Mesendoderm (in vitro differentiated cells): ENCODE measurements around the gene LRRC8B.
"Not testable (repeated sequence)": the region's sequence is repeated elsewhere in the genome, so short reads cannot be mapped to it uniquely, and the experiment has no call there.

Source experiments
- DNase-seq: peaks from one replicate; pipeline ENCODE4 v3.0.0; 2013
- H2AK5ac ChIP-seq: 2 replicates; pipeline ENCODE4 v1.6.1; 2013; ENCODE audit warnings: low read length, inconsistent platforms
- H2BK120ac ChIP-seq: 2 replicates; pipeline ENCODE4 v1.6.1; 2013; ENCODE audit warnings: low read depth, mild to moderate bottlenecking, low read length, moderate library complexity, mixed read lengths
- H2BK15ac ChIP-seq: replicated peaks from 2 replicates; pipeline ENCODE4 v1.6.1; 2013; ENCODE audit warnings: low read depth, mild to moderate bottlenecking, moderate library complexity
- H2BK5ac ChIP-seq: 2 replicates; pipeline ENCODE4 v1.6.1; 2013; ENCODE audit warnings: low read length, inconsistent platforms
- H3K18ac ChIP-seq: 2 replicates; pipeline ENCODE4 v1.6.1; 2013; ENCODE audit warnings: mild to moderate bottlenecking, low read length, mixed read lengths
- H3K23ac ChIP-seq: one replicate; pipeline ENCODE4 v1.6.1; 2013; ENCODE audit warnings: low read length
- H3K27ac ChIP-seq: 2 replicates; pipeline ENCODE4 v1.5.1; 2013; ENCODE audit warnings: low read depth, mild to moderate bottlenecking, inconsistent platforms, low read length, moderate library complexity
- H3K27me3 ChIP-seq: 2 replicates; pipeline ENCODE4 v1.6.1; 2013; ENCODE audit warnings: low read length, control low read depth, mild to moderate bottlenecking, inconsistent platforms; ENCODE audit not compliant: insufficient read depth, poor library complexity
- H3K36me3 ChIP-seq: 2 replicates; pipeline ENCODE4 v1.6.1; 2013; ENCODE audit warnings: low read length, inconsistent platforms; ENCODE audit not compliant: control insufficient read depth, insufficient read depth
- H3K4ac ChIP-seq: one replicate; pipeline ENCODE4 v1.6.1; 2013; ENCODE audit warnings: low read depth, mild to moderate bottlenecking, low read length, moderate library complexity
- H3K4me1 ChIP-seq: 2 replicates; pipeline ENCODE4 v1.6.1; 2013; ENCODE audit warnings: low read depth, low read length, inconsistent platforms; ENCODE audit not compliant: control insufficient read depth
- H3K4me2 ChIP-seq: 2 replicates; pipeline ENCODE4 v1.6.1; 2013; ENCODE audit warnings: low read length
- H3K4me3 ChIP-seq: 2 replicates; pipeline ENCODE4 v1.5.1; 2013; ENCODE audit warnings: mild to moderate bottlenecking, low read length
- H3K56ac ChIP-seq: one replicate; pipeline ENCODE4 v1.6.1; 2013; ENCODE audit warnings: low read length
- H3K79me1 ChIP-seq: 2 replicates; pipeline ENCODE4 v1.6.1; 2013; ENCODE audit warnings: low read length, inconsistent platforms
- H3K79me2 ChIP-seq: 2 replicates; pipeline ENCODE4 v1.6.1; 2013; ENCODE audit warnings: mild to moderate bottlenecking, low read length; ENCODE audit not compliant: control insufficient read depth, insufficient read depth
- H3K9ac ChIP-seq: 2 replicates; pipeline ENCODE4 v1.6.1; 2013; ENCODE audit warnings: low read length, inconsistent platforms
- H4K5ac ChIP-seq: one replicate; pipeline ENCODE4 v1.6.1; 2013; ENCODE audit warnings: low read length
- H4K8ac ChIP-seq: one replicate; pipeline ENCODE4 v1.6.1; 2013; ENCODE audit warnings: low read depth, mild to moderate bottlenecking, control low read depth, low read length, moderate library complexity
- WGBS: extraction: QIAGEN DNeasy Blood & Tissue Kit; methylation state at CpG from one replicate; pipeline ENCODE4 v1.1.7; 2013; ENCODE audit warnings: low lambda C conversion rate, missing lambda C conversion rate; ENCODE audit not compliant: insufficient coverage; ENCODE audit errors: extremely low coverage; 5-methylcytosine and 5-hydroxymethylcytosine counted together

Gene LRRC8B

GRCh38 chr1:89589515-89589914 is 64.9 kb downstream of the LRRC8B start:
- no peak overlapping the region for H3K23ac ChIP-seq
- no peak overlapping the region for H3K4ac ChIP-seq
- H3K18ac ChIP-seq, result no peak overlapping the region
- H3K4me1 ChIP-seq, result no peaks in the 10 kb centered on the region
- no peak overlapping the region for H2BK15ac ChIP-seq
- no peak overlapping the region for H3K56ac ChIP-seq
- H2BK5ac ChIP-seq, result no peak overlapping the region
- H4K5ac ChIP-seq, result no peak overlapping the region
- H3K27me3 ChIP-seq, result no peaks in the 10 kb centered on the region
- H3K9ac ChIP-seq, result no peak overlapping the region
- no CpG with 5 or more reads among the region's 1 CpG for WGBS
- no peaks in the 10 kb centered on the region for H3K36me3 ChIP-seq
- H2BK120ac ChIP-seq, result no peak overlapping the region
- no peak overlapping the region for H3K4me2 ChIP-seq
- no peak overlapping the region for H2AK5ac ChIP-seq
- no peak overlapping the region for H4K8ac ChIP-seq
- no peak overlapping the region for H3K4me3 ChIP-seq
- peaks cover 5% of the 10 kb centered on the region for H3K79me2 ChIP-seq
- no peak for DNase-seq
- H3K27ac ChIP-seq, result no peak overlapping the region
- no peaks in the 10 kb centered on the region for H3K79me1 ChIP-seq

- no peak overlapping the region for H3K56ac ChIP-seq
- H3K18ac ChIP-seq, result no peak overlapping the region
- H3K79me2 ChIP-seq, result peaks cover 5% of the 10 kb centered on the region
- no peaks in the 10 kb centered on the region for H3K4me1 ChIP-seq
- peak; percentile 16 for DNase-seq
- no peak overlapping the region for H3K4me3 ChIP-seq
- no peak overlapping the region for H2BK15ac ChIP-seq
- H4K5ac ChIP-seq, result no peak overlapping the region
- no peak overlapping the region for H4K8ac ChIP-seq
- H2BK120ac ChIP-seq, result no peak overlapping the region
- H3K36me3 ChIP-seq, result no peaks in the 10 kb centered on the region
- H2BK5ac ChIP-seq, result no peak overlapping the region
- no peak overlapping the region for H3K4ac ChIP-seq
- H2AK5ac ChIP-seq, result no peak overlapping the region
- no peak overlapping the region for H3K27ac ChIP-seq
- no peaks in the 10 kb centered on the region for H3K27me3 ChIP-seq
- H3K4me2 ChIP-seq, result no peak overlapping the region
- no peak overlapping the region for H3K23ac ChIP-seq
- H3K9ac ChIP-seq, result no peak overlapping the region
- H3K79me1 ChIP-seq, result no peaks in the 10 kb centered on the region
- no CpG with 5 or more reads among the region's 6 CpGs for WGBS
These were observed 65.9 kb downstream of the LRRC8B start for GRCh38 chr1:89590341-89591080.

DNA sequence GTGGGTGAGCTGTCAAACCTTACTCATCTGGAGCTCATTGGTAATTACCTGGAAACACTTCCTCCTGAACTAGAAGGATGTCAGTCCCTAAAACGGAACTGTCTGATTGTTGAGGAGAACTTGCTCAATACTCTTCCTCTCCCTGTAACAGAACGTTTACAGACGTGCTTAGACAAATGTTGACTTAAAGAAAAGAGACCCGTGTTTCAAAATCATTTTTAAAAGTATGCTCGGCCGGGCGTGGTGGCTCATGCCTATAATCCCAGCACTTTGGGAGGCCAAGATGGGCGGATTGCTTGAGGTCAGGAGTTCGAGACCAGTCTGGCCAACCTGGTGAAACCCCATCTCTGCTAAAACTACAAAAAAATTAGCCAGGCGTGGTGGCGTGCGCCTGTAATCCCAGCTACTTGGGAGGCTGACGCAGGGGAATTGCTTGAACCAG is 68.3 kb downstream of the LRRC8B start:
- DNase-seq, H3K4me2 ChIP-seq, H2BK15ac ChIP-seq, H3K79me1 ChIP-seq, H3K56ac ChIP-seq, H4K8ac ChIP-seq, H2AK5ac ChIP-seq, H3K4me1 ChIP-seq, H2BK5ac ChIP-seq, H3K4me3 ChIP-seq, H3K9ac ChIP-seq, H3K4ac ChIP-seq, H3K79me2 ChIP-seq, H3K23ac ChIP-seq, H3K27ac ChIP-seq, H3K27me3 ChIP-seq, H2BK120ac ChIP-seq, H3K18ac ChIP-seq, H3K36me3 ChIP-seq, H4K5ac ChIP-seq: not testable (repeated sequence)
- no CpG with 5 or more reads among the region's 13 CpGs for WGBS

GRCh38 chr1:89594096-89594740 is 69.6 kb downstream of the LRRC8B start:
- Histone ChIP-seq H2BK15ac (no peak overlapping the region), H3K27me3 (no peaks in the 10 kb centered on the region), H3K9ac (no peak overlapping the region), H3K79me2 (peaks cover 3% of the 10 kb centered on the region), H3K23ac (no peak overlapping the region), H3K79me1 (no peaks in the 10 kb centered on the region), H3K18ac (no peak overlapping the region), H4K5ac (no peak overlapping the region), H3K27ac (no peak overlapping the region), H4K8ac (no peak overlapping the region), H2BK120ac (no peak overlapping the region), H3K4ac (no peak overlapping the region), H3K4me1 (no peaks in the 10 kb centered on the region), H3K4me3 (no peak overlapping the region), H3K36me3 (no peaks in the 10 kb centered on the region), H2BK5ac (no peak overlapping the region), H3K56ac (no peak overlapping the region), H3K4me2 (no peak overlapping the region), H2AK5ac (no peak overlapping the region)
- WGBS, result no CpG with 5 or more reads among the region's 4 CpGs
- DNase-seq, result no peak

DNA sequence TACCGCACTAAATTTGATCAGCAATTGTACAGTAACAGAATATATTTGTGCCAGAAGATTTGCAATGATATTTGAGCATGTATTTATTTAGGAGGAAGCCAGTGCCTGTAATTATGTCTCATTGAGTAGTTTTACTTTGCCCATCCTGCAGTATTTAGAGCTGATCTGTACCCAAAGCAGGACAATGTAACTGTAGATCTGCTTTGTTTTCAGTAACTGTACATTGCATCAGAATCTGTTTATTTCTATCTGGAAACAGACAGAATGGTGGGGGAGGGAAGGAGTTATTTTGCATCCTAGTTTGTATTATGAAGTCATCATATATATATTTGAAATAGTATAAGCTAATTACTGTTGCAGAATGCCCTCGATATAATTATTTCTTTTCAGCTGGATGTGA is 72.1 kb downstream of the LRRC8B start:
- Histone ChIP-seq H4K5ac (no peak overlapping the region), H2BK15ac (no peak overlapping the region), H3K79me2 (peaks cover 1% of the 10 kb centered on the region), H4K8ac (no peak overlapping the region), H3K56ac (no peak overlapping the region), H3K27ac (no peak overlapping the region), H3K4me2 (no peak overlapping the region), H3K18ac (no peak overlapping the region), H3K79me1 (no peaks in the 10 kb centered on the region), H3K23ac (no peak overlapping the region), H3K9ac (no peak overlapping the region), H2BK5ac (no peak overlapping the region), H3K27me3 (no peaks in the 10 kb centered on the region), H3K36me3 (no peaks in the 10 kb centered on the region), H3K4ac (no peak overlapping the region), H2BK120ac (no peak overlapping the region), H2AK5ac (no peak overlapping the region), H3K4me1 (no peaks in the 10 kb centered on the region), H3K4me3 (no peak overlapping the region)
- DNase-seq, result no peak
- WGBS, result no CpG with 5 or more reads among the region's 2 CpGs
